ENCODE measurements around the gene ZNF429.
"Not testable (repeated sequence)": the region's sequence is repeated elsewhere in the genome, so short reads cannot be mapped to it uniquely, and the experiment has no call there.

Gene ZNF429

GRCh38 chr19:21491146-21491545 lies 14.3 kb upstream of the ZNF429 start:
- Histone ChIP-seq H3K4me3 (no peak overlapping the region), H3K27me3 (ENCODE audit: low read depth) (no peaks in the 10 kb centered on the region), H3K4me1 (no peaks in the 10 kb centered on the region), H3K9me3 (no peaks in the 10 kb centered on the region), H3K36me3 (replicated peaks) (no peaks in the 10 kb centered on the region)
- in situ Hi-C loops (cut with MboI; ENCODE audit: low sequenced_read_pairs): no loop called here
- DNase-seq (ENCODE audit: low spot score in 2 of 2): no peak

GRCh38 chr19:21492947-21493906 lies 12.2 kb upstream of the ZNF429 start:
- no peaks in the 10 kb centered on the region for H3K27me3 ChIP-seq (ENCODE audit: low read depth)
- DNase-seq (ENCODE audit: low spot score in 2 of 2): no peak
- no peaks in the 10 kb centered on the region for H3K36me3 ChIP-seq (replicated peaks)
- H3K4me3 ChIP-seq: no peak overlapping the region
- H3K4me1 ChIP-seq: no peaks in the 10 kb centered on the region
- in situ Hi-C loops (cut with MboI; ENCODE audit: low sequenced_read_pairs): no loop called here
- H3K9me3 ChIP-seq: no peaks in the 10 kb centered on the region

GRCh38 chr19:21496876-21497275 lies 8.5 kb upstream of the ZNF429 start:
- Histone ChIP-seq H3K27me3 (ENCODE audit: low read depth) (no peaks in the 10 kb centered on the region), H3K4me3 (no peak overlapping the region), H3K36me3 (replicated peaks) (no peaks in the 10 kb centered on the region), H3K4me1 (no peaks in the 10 kb centered on the region), H3K9me3 (no peaks in the 10 kb centered on the region)
- in situ Hi-C loops (cut with MboI; ENCODE audit: low sequenced_read_pairs): no loop called here
- no peak for DNase-seq (ENCODE audit: low spot score in 2 of 2)

- no peaks in the 10 kb centered on the region for H3K36me3 ChIP-seq (replicated peaks)
- H3K9me3 ChIP-seq: no peaks in the 10 kb centered on the region
- no peak overlapping the region for H3K4me3 ChIP-seq
- H3K27me3 ChIP-seq (ENCODE audit: low read depth): no peaks in the 10 kb centered on the region
- DNase-seq (ENCODE audit: low spot score in 2 of 2): no peak
- H3K4me1 ChIP-seq: no peaks in the 10 kb centered on the region
- in situ Hi-C loops (cut with MboI; ENCODE audit: low sequenced_read_pairs): no loop called here
Measured at GRCh38 chr19:21498651-21499050, 6.8 kb upstream of the ZNF429 start.

- no peak for DNase-seq (ENCODE audit: low spot score in 2 of 2)
- H3K9me3 ChIP-seq: peaks cover 3% of the 10 kb centered on the region; the same call in 1 of the 2 replicates
- no peak overlapping the region for H3K4me3 ChIP-seq
- H3K4me1 ChIP-seq: no peaks in the 10 kb centered on the region
- H3K36me3 ChIP-seq (replicated peaks): no peaks in the 10 kb centered on the region
- no peaks in the 10 kb centered on the region for H3K27me3 ChIP-seq (ENCODE audit: low read depth)
- in situ Hi-C loops (cut with MboI; ENCODE audit: low sequenced_read_pairs): no loop called here
Measured at GRCh38 chr19:21508198-21508597, 2.8 kb downstream of the ZNF429 start.

- H3K4me3 ChIP-seq; H3K4me1 ChIP-seq; H3K9me3 ChIP-seq; H3K27me3 ChIP-seq (ENCODE audit: low read depth); H3K36me3 ChIP-seq (replicated peaks); DNase-seq (ENCODE audit: low spot score in 2 of 2); in situ Hi-C loops (cut with MboI; ENCODE audit: low sequenced_read_pairs): not testable (repeated sequence)
Measured at GRCh38 chr19:21511058-21511457, 5.7 kb downstream of the ZNF429 start.

- H3K4me3 ChIP-seq; in situ Hi-C loops (cut with MboI; ENCODE audit: low sequenced_read_pairs); H3K36me3 ChIP-seq (replicated peaks); H3K4me1 ChIP-seq; DNase-seq (ENCODE audit: low spot score in 2 of 2); H3K9me3 ChIP-seq; H3K27me3 ChIP-seq (ENCODE audit: low read depth): not testable (repeated sequence)
Measured at GRCh38 chr19:21512609-21513008, 7.2 kb downstream of the ZNF429 start.

- no peak for DNase-seq (ENCODE audit: low spot score in 2 of 2)
- in situ Hi-C loops (cut with MboI; ENCODE audit: low sequenced_read_pairs): no loop called here
- Histone ChIP-seq H3K4me1 (no peaks in the 10 kb centered on the region), H3K36me3 (replicated peaks) (no peaks in the 10 kb centered on the region), H3K27me3 (ENCODE audit: low read depth) (no peaks in the 10 kb centered on the region), H3K4me3 (no peak overlapping the region), H3K9me3 (peaks cover 9% of the 10 kb centered on the region)
Measured at GRCh38 chr19:21513651-21514050, 8.2 kb downstream of the ZNF429 start.

GRCh38 chr19:21519488-21519887 lies 14.1 kb downstream of the ZNF429 start:
- no peak for DNase-seq (ENCODE audit: low spot score in 2 of 2)
- Histone ChIP-seq H3K36me3 (replicated peaks) (0 out of 2 replicates have a peak, but pooled peaks cover 7% of the 10 kb centered on the region), H3K4me3 (no peak overlapping the region)

GRCh38 chr19:21532904-21533303 lies 27.5 kb downstream of the ZNF429 start:
- in situ Hi-C loops (cut with MboI; ENCODE audit: low sequenced_read_pairs): no loop called here
- Histone ChIP-seq H3K27me3 (ENCODE audit: low read depth) (no peaks in the 10 kb centered on the region), H3K4me3 (no peak overlapping the region), H3K36me3 (replicated peaks) (no peaks in the 10 kb centered on the region), H3K9me3 (no peaks in the 10 kb centered on the region), H3K4me1 (no peaks in the 10 kb centered on the region)
- DNase-seq (ENCODE audit: low spot score in 2 of 2): no peak

More at GRCh38 chr19:21519488-21519887, 14.1 kb downstream of the ZNF429 start:
- in situ Hi-C loops (cut with MboI; ENCODE audit: low sequenced_read_pairs): no loop called here
- H3K27me3 ChIP-seq (ENCODE audit: low read depth): no peaks in the 10 kb centered on the region
- no peaks in the 10 kb centered on the region for H3K4me1 ChIP-seq
- H3K9me3 ChIP-seq: peaks cover 19% of the 10 kb centered on the region

- H3K4me1 ChIP-seq; H3K27me3 ChIP-seq (ENCODE audit: low read depth); in situ Hi-C loops (cut with MboI; ENCODE audit: low sequenced_read_pairs); DNase-seq (ENCODE audit: low spot score in 2 of 2); H3K4me3 ChIP-seq; H3K36me3 ChIP-seq (replicated peaks); H3K9me3 ChIP-seq: not testable (repeated sequence)
Measured at GRCh38 chr19:21536741-21537290, 31.4 kb downstream of the ZNF429 start.

- Histone ChIP-seq H3K27me3 (ENCODE audit: low read depth) (no peaks in the 10 kb centered on the region), H3K9me3 (no peaks in the 10 kb centered on the region), H3K4me3 (no peak overlapping the region), H3K36me3 (replicated peaks) (no peaks in the 10 kb centered on the region), H3K4me1 (no peaks in the 10 kb centered on the region)
- in situ Hi-C loops (cut with MboI; ENCODE audit: low sequenced_read_pairs): loop anchor here (25.0 kb wide), 1 partner anchor 447 kb away; no protein-coding TSS in a partner anchor
- DNase-seq (ENCODE audit: low spot score in 2 of 2): no peak
Measured at GRCh38 chr19:21559444-21559843, 54.0 kb downstream of the ZNF429 start.

GRCh38 chr19:21564406-21564805 lies 59.0 kb downstream of the ZNF429 start:
- in situ Hi-C loops (cut with MboI; ENCODE audit: low sequenced_read_pairs): loop anchor here (25.0 kb wide), 1 partner anchor 452 kb away; no protein-coding TSS in a partner anchor
- Histone ChIP-seq H3K4me1 (no peaks in the 10 kb centered on the region), H3K4me3 (no peak overlapping the region), H3K27me3 (ENCODE audit: low read depth) (no peaks in the 10 kb centered on the region), H3K36me3 (replicated peaks) (no peaks in the 10 kb centered on the region), H3K9me3 (peaks cover 3% of the 10 kb centered on the region; the same call in 1 of the 2 replicates)
- no peak for DNase-seq (ENCODE audit: low spot score in 2 of 2)

GRCh38 chr19:21566073-21566472 lies 60.7 kb downstream of the ZNF429 start:
- no peak for DNase-seq (ENCODE audit: low spot score in 2 of 2)
- in situ Hi-C loops (cut with MboI; ENCODE audit: low sequenced_read_pairs): loop anchor here (25.0 kb wide), 1 partner anchor 454 kb away; no protein-coding TSS in a partner anchor
- H3K4me3 ChIP-seq: no peak overlapping the region
- H3K4me1 ChIP-seq: no peaks in the 10 kb centered on the region
- peaks cover 3% of the 10 kb centered on the region; the same call in 1 of the 2 replicates for H3K9me3 ChIP-seq
- H3K36me3 ChIP-seq (replicated peaks): no peaks in the 10 kb centered on the region
- no peaks in the 10 kb centered on the region for H3K27me3 ChIP-seq (ENCODE audit: low read depth)

All from HAP-1 (cell line).